GM19468 (cell line): ENCODE results near the gene SLC26A4.

Experiments used
- ATAC-seq: cut with Tn5 transposase; IDR thresholded peaks from one replicate; pipeline ENCODE4 v1.9.1; 2021; ENCODE audit warnings: mild to moderate bottlenecking, moderate library complexity, moderate number of reproducible peaks; ENCODE audit not compliant: unreplicated experiment; ENCODE audit errors: extremely low read depth

Gene SLC26A4

DNA sequence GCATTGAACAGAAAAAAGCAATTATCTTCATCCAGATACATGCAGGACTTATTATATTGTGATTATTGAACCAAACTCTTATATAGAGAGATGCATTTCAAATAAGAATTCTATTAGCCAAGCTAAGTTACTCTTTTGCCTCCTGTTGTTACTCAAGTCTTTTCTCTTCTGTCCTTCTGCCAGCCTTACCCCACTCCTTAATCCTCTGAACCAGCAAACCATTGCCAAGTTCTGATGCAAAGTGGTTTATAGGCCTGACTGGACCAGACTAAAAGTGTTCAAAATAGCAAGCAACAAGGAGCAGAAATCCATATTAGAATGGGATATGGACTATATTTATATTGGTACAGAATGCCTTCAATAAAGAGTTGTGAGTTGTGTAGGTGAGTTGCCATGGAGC is 2.2 kb upstream of the SLC26A4 start:
- no peak for ATAC-seq

DNA sequence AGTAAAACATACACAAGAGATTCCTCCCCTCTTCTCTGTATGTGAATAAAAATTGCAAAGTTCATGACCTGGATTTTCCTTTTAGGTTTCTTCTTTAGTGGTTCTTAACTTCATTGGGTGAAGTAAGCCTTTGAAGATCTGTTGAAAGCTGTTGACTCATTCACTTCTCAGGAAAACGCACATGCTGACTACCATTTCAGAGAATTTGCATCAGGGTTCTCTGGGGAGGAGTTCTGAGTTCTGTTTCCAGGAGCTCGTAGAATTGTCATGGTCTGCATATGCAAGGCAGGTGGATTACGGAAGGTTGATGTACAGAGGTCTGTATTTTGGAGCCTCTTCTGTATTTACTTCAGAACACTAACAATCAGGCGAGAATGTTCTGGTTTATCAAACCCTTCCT is 962 bp upstream of the SLC26A4 start:
- no peak for ATAC-seq

DNA sequence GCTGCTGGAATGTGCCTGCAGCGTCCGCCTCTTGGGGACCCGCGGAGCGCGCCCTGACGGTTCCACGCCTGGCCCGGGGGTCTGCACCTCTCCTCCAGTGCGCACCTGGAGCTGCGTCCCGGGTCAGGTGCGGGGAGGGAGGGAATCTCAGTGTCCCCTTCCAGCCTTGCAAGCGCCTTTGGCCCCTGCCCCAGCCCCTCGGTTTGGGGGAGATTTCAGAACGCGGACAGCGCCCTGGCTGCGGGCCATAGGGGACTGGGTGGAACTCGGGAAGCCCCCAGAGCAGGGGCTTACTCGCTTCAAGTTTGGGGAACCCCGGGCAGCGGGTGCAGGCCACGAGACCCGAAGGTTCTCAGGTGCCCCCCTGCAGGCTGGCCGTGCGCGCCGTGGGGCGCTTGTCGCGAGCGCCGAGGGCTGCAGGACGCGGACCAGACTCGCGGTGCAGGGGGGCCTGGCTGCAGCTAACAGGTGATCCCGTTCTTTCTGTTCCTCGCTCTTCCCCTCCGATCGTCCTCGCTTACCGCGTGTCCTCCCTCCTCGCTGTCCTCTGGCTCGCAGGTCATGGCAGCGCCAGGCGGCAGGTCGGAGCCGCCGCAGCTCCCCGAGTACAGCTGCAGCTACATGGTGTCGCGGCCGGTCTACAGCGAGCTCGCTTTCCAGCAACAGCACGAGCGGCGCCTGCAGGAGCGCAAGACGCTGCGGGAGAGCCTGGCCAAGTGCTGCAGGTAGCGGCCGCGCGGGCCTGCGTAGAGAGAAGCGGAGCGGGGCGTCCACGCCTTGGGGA is 645 bp downstream of the SLC26A4 start:
- no peak for ATAC-seq

DNA sequence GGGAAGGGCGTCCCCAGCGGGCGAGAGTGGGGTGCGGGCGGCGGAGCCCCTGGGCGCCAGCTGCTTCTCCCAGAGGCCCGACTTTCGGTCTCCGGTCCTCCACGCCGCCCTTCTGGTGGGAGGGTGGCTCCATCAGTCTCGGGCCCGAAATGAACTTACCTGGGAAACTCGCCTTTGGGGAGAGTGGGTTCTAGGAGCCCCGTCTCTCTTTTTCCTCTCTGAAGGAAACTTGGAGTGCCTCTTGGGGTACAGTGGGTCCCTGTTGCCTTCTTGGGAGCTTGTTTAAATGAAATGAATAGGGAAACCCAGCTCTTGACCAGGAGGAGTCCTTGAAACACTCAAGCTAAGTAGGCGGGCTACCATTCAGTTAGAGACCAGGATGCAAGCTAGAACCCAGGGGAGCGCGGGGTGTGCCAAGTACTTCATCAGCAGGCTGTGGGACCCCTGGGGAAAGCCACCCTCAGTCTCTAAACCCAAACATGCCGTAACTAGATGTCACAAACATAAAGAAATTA is 1.3 kb downstream of the SLC26A4 start:
- no peak for ATAC-seq

DNA sequence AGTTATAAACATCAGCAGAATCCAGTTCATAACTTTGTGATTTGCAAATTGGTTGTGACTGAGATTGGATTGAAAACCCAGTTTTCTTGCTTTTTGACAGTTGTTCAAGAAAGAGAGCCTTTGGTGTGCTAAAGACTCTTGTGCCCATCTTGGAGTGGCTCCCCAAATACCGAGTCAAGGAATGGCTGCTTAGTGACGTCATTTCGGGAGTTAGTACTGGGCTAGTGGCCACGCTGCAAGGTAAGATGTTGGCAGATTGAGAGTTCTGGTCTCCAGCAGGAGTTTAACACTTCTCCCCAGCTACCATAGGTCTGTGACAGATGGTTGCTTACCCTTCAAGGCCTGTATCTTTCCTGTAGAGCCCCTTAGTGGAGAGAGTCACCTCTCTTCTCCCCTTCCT is 2.6 kb downstream of the SLC26A4 start:
- no peak for ATAC-seq

DNA sequence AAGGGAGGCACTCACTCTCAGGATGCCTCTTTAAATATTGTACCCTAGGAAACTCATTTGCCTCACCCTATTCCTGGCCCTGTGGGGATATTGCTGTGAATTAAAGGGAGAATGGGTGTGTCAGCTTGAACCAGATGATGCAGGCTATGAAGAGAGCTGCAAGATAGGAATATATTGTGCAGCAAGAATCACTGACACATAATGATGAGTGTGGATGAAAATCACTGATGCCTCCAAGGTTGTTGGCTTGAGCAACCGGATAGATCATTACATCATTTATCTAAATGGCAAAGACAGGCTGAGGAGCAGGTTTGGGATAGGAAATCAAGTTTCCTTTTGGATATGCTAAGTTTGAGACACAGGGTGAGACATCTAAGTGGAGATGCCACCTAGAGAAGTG is 6.2 kb downstream of the SLC26A4 start:
- no peak for ATAC-seq

DNA sequence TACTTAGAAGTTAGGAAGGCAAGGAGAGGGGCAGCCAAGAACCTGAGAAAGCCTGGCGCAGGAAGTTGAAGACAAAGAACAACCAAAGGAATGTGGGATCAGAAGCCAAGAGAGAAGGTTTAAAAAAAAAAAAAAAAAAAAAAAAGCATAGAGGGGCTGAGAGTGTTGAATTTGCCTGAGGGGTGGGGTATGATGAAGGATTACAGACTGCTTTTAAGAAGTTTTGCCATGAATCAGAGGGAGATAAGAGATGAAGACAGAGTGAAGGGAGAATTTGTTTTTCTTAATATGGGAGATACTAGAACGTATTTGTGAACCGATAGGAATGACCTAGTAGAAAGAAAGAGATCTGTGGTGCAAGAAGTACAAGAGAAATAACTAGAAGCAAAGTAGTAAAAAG is 6.7 kb downstream of the SLC26A4 start:
- ATAC-seq: no peak

DNA sequence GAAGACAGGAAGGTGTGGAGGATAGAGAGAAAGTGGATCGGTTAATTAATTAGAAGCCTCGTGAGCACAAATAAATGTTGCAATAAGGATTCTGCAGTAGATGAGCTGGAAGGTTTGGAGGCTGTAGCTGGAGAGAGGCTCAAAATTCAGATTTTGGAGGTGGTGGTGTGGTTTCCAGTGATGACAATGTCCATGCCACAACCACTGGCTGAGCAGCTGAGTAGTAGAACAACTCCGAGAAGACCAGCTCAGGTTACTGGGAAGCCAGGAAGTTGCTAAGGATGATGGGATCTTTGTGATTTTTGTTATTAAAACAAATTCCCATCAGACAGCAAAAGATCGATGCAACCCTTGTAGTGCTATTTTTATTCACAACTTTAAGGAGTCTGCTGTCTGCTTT is 7.7 kb downstream of the SLC26A4 start:
- ATAC-seq: no peak

DNA sequence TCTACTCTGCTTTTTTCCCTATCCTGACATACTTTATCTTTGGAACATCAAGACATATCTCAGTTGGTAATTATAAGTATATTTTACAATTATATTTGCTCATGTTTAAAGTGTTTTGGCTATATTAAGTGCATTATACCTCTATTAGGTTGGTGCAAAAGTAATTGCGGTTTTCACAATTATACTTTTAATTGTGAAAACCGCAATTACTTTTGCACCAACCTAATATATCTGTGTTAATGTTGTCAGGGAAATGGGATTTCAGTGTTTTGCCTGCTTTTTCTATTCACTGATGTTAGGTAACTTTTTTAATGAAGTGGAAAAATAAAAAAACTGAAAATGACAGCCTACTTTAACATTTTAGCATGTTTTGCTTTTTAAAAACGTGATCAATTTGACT is 11.6 kb downstream of the SLC26A4 start:
- no peak for ATAC-seq

DNA sequence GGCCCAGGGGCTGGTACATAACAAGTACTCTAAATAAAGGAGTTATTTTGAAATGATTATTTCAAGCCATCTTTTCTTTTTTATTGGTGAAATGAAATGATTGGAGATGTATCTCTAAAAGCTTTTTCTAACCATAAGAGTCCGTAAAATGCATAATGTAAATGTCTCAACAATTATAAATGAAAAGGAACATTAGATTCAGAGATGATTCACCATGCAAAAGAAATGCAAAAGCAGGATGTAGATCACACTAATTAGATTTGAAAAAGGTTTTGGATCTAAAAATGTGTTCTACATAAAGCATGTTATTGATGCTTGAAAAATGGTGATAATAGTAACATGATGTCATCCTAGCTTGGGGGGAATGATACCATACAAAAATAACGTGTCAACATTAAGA is 15.6 kb downstream of the SLC26A4 start:
- ATAC-seq: no peak

DNA sequence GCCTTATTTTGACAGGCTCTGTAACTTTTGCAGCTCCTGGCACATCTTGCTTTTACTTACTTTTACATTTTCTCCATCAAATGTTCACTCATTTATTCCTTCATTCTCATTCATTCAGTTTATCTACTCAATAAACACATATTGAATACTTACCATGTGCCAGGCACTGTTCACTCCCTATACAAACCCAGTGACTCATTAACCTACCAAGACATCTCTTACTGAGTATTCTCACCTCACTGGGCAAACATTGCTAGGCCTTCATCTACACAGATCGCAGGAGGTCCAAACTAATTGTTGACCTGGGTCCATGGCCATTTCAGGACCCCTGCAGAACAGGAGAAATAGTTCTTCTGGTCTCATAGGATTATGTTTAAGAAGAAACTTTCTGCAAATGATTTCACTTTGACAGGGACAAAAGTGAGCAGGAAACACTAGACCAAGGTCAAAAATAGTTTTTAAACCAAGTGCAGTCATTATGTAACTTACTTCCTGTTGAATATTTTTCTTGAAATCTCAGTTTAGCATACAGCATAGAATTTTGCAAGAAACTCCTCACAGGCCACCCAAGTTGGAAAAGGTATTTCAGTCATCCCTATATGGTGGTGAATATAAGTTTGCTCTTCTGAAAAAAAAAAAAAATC is 17.6 kb downstream of the SLC26A4 start:
- ATAC-seq: peak; percentile 39

DNA sequence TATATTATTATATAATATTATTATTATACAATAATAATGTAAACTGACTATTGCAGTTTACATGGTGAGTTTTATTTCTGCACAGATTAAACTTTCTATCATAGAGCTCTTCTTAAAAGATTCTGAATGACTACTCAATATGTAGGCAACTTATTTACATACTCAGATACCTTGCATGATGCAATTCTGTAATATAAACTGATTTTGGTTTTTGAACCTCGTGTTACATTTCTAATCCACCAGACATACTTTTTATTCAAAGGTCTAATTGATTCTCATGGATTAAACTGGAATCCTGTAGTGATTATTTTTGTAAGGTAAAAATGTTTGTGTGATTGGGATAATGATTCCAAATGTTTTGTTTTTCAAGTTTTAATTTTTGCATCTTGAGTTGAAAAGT is 19.9 kb downstream of the SLC26A4 start:
- no peak for ATAC-seq

DNA sequence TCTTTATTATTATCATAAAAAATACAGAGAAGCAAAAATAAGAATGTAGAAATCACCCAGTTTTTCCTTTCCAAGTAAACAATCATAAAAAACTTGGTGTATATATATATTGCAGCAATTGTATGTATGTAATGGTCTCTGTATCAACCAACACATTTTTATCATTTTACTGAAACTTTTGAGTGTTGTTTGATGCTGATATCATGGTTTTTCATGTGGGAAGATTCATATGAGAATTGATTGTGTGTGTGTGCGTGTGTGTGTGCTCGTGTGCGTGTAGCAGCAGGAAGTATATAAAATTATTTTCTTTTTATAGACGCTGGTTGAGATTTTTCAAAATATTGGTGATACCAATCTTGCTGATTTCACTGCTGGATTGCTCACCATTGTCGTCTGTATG is 22.3 kb downstream of the SLC26A4 start:
- no peak for ATAC-seq

DNA sequence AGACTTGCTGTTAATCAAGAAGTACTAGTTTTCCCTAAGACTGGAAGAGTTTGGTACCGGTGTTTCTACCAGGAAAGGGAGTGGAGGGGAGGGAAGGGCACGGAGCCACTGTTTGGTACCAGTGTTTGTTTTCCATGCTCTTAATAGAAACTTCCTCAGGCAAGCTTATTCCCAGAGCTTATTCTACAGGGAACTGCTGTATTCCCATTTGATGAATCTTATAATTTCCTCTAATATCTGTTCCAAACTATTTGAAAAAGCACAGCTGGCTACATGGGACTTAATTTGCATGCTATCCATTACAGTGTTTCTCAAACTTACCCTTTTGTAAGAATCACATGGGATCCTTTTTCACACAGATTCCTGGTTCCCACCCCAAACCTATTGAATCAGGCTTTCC is 23.7 kb downstream of the SLC26A4 start:
- no peak for ATAC-seq

DNA sequence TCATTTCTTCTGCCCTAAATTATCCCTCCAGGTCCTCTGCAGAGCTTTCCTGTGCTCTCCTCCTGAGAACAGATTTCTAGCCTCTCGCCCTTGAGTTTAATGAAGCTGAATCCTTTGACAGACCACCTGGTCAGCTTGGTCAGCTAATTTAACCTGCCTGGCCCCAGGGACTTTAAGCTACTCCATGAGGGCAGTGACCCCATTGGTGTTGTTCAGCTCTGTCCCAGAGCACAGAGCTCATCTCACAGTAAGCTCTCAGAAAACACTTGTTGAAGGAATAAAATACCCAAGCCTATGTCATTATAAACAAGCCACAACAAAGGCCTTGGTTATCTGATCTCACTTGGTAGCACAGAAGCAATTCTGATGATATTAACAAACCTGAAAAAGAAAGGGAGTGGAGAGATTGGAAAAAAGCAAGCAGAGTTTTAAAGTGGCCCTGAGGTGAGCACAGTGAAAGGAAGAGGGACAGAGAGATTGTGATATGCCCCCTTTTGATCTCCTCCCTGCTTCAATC is 24.4 kb downstream of the SLC26A4 start:
- ATAC-seq: no peak

DNA sequence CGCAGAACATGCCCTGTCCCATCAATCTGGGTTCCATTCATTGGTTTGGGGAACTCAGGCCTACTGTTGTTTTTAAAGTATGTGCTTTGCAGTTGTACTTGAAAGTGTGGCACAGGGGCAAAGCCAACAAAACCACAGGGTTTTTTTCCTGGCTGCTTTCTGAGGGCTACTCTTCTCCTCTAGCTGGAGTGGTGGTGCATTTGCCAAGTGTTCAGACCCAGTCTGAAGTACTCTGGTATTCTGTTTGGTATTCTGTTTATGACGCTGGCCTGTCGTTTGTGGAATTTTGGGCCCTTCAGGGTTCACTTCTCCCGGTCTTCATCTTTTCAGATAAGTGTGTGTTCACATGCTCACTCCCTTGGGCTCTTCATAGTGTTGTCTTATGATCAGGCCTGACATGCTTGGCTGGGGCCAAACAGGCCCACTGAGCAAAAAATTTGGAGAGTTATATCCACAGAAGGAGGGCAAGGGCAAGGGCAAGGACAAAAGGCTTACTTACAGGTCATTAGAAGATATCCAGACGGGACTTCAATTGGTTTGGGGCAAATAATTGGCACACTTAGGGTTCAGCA is 26.3 kb downstream of the SLC26A4 start:
- ATAC-seq: no peak

DNA sequence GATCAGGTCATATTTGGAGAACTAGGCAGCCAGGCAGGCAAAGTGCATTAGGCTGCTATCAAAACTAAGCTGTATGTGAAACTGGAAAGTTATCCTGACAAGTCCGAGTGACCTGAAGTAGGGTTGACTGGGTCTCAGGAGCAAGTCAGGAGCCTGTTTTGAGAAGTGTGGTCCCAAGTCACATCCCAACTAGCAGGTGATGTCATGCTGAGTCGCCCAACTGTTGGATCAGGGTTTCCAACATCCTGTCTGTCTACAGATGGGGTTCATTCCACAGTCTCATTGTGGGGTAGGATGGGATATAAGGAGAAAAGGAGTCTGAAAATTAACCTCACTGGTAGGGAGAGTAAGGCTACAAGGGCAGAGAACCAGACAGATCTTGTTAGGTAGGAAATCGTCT is 27.0 kb downstream of the SLC26A4 start:
- ATAC-seq: no peak

DNA sequence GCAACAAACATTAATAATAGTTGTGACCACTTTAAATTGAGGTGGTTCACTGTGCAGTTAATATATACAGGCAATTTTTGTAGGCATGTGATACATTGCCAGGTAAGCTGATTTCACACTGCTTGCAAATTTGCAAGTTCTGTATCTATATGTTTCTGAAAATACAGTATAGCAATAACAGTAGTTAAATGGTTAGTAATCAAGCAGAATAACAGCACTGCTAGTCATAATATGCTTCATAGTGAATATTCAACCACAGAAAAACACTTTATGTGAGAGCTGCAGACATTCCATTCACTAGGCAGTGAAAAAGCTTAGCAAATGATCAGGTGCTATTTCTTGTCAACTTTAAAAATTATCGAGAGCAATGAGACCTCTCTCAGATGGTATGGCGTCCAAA is 28.9 kb downstream of the SLC26A4 start:
- no peak for ATAC-seq

DNA sequence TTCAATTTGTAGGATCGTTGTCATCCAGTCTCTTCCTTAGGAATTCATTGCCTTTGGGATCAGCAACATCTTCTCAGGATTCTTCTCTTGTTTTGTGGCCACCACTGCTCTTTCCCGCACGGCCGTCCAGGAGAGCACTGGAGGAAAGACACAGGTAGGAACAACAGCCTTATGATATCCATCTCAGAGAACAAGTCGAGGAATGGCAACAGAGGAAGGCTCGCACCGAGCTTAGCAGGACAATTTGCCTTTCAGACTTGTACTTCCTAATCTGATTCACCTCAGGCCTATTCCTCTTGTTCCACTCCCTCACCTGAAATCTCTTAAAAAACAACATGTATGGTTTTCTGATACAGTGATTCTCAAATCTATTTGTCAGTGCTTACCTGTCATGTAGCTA is 29.5 kb downstream of the SLC26A4 start:
- no peak for ATAC-seq

DNA sequence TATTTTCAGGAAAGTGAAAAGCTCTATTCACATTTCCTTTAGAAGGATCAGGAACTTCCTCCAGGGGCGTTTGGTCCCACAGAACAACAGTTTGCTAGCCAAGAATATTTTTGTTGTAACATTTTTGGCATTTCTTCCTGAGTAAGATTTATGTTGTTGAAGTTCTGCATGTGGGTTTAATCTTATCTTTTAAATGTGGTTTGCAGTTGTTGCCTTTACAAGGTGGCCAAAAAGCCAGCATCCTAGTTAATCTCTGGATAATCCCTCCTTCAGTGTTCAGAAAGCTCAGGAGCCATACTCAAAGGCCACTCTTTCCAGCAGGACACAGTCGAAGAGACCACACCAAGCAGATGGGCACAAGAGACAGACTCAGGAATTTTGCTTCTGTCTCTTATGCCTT is 30.0 kb downstream of the SLC26A4 start:
- ATAC-seq: no peak

DNA sequence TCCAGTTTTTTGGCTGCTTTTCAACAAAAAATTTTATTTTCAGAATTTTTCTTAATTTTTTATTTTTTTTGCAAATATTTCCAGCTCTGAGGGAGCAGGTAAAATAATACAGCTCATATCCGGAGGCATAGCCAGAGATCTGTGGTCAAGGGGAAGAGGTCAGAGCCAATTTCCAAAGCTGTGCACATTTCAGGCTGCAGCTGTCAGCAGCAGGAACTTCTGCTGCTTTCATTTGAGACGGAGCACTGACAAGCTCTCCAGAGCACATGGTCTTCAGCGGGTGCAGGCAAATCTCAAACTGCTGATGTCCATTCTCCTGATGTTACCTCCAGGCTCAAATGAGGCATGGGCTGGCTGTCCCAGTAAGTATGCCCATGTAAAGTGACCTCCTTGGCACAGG is 31.1 kb downstream of the SLC26A4 start:
- ATAC-seq: no peak
